CD4-positive, alpha-beta T cell (primary cell): Measurements from ENCODE around the gene CHRNG. TPM values are rescaled to one million over a fixed set of nuclear protein-coding genes. Genes with fewer than 3 reads are reported as not detected.

Experiments used
- ATAC-seq: fragments of 200-7000 bp; cut with Tn5 transposase; one replicate; pipeline ENCODE4 v1.10.0; 2022; ENCODE audit warnings: mild to moderate bottlenecking; ENCODE audit not compliant: poor library complexity
- CTCF ChIA-PET: fragments of 350-600 bp; sonication (Branson Sonifier 250); formaldehyde crosslinking; loops from one replicate; lab custom pipeline; 2021; ENCODE audit warnings: antibody characterized with exemption, inconsistent platforms; lab: Charles Lee
- POLR2A ChIA-PET: fragments of 350-600 bp; sonication (Branson Sonifier 250); formaldehyde crosslinking; loops from one replicate; lab custom pipeline; 2021; ENCODE audit warnings: antibody characterized with exemption, inconsistent platforms; lab: Charles Lee
- DNase-seq, 14 experiments: peaks; one replicate each; pipeline ENCODE4 v3.0.0-alpha.2; 2013 to 2020; ENCODE audit warnings: mixed read lengths in 2 of 14
- H3K27ac ChIP-seq, 2 donors: one replicate each; pipeline versions ENCODE4 v1.5.1 to v1.7.0; 2013; ENCODE audit warnings: low read length in 2 of 2, low read depth in 1 of 2, mild to moderate bottlenecking in 1 of 2
- H3K27me3 ChIP-seq, 2 experiments: 1 replicate in 1 of 2; 2 replicates in 1 of 2; pipeline versions ENCODE4 v1.6.1 to v1.7.0; 2013; ENCODE audit warnings: low read length in 2 of 2, control low read depth in 1 of 2, mild to moderate bottlenecking in 1 of 2, moderate library complexity in 1 of 2; ENCODE audit not compliant: insufficient read depth in 2 of 2, control insufficient read depth in 1 of 2
- H3K36me3 ChIP-seq: one replicate; pipeline ENCODE4 v1.6.1; 2013; ENCODE audit warnings: low read length, control low read depth; ENCODE audit not compliant: insufficient read depth
- H3K4me1 ChIP-seq: one replicate; pipeline ENCODE4 v1.6.1; 2013; ENCODE audit warnings: low read length, control low read depth; ENCODE audit not compliant: insufficient read depth
- H3K4me3 ChIP-seq: one replicate; pipeline ENCODE4 v1.5.1; 2013; ENCODE audit warnings: mild to moderate bottlenecking, low read length, moderate library complexity
- H3K9me3 ChIP-seq, 2 experiments: 1 replicate in 1 of 2; 2 replicates in 1 of 2; pipeline versions ENCODE4 v1.6.1 to v1.7.0; 2013; ENCODE audit warnings: low read length in 2 of 2, mild to moderate bottlenecking in 2 of 2, control low read depth in 1 of 2, moderate library complexity in 1 of 2; ENCODE audit not compliant: control insufficient read depth in 1 of 2, insufficient read depth in 1 of 2
- H3K27ac Mint-ChIP-seq: one replicate; pipeline ENCODE4 v1.8.0; 2020; ENCODE audit warnings: mixed read lengths
- H3K27me3 Mint-ChIP-seq: one replicate; pipeline ENCODE4 v1.8.0; 2021; ENCODE audit warnings: mixed read lengths
- H3K36me3 Mint-ChIP-seq: one replicate; pipeline ENCODE4 v1.8.0; 2021; ENCODE audit warnings: low read depth, mixed read lengths
- H3K4me1 Mint-ChIP-seq: one replicate; pipeline ENCODE4 v1.8.0; 2021; ENCODE audit warnings: low read depth, mixed read lengths
- H3K4me3 Mint-ChIP-seq: one replicate; pipeline ENCODE4 v1.8.0; 2020; ENCODE audit warnings: mild to moderate bottlenecking, mixed read lengths
- H3K9me3 Mint-ChIP-seq: one replicate; pipeline ENCODE4 v1.8.0; 2020; ENCODE audit warnings: mixed read lengths
- CTCF ChIP-seq: fragments of 200-600 bp; IDR thresholded peaks from one replicate; pipeline ENCODE4 v1.8.0; 2022; ENCODE audit warnings: antibody characterized with exemption, mild to moderate bottlenecking
- intact Hi-C, 2 experiments: fragments of 100-400 bp; cut with DNase I in 1 of 2; cut with micrococcal nuclease in 1 of 2; formaldehyde crosslinking; loops; one replicate each; pipeline versions ENCODE4 v1.15.1 to v1.9.0; 2023 to 2025; cut with DNase I, micrococcal nuclease
- total RNA-seq, 174 experiments: library from RNA in 2 of 174; stranded (reverse) in 2 of 174; gene quantifications; one replicate each; pipeline ENCODE4 v1.2.3 and lab custom pipeline; 2021 to 2026

The CHRNG gene
- total RNA-seq, 2 experiments from 2014 or later, result not detected

GRCh38 chr2:232592772-232593395 lies 53.4 kb downstream of the CHRNG start:
- Mint-ChIP-seq H3K27ac (no peak overlapping the region), H3K4me3 (no peak overlapping the region), H3K4me1 (no peaks in the 10 kb centered on the region), H3K9me3 (no peaks in the 10 kb centered on the region), H3K27me3 (no peaks in the 10 kb centered on the region), H3K36me3 (no peaks in the 10 kb centered on the region)
- no peak overlapping the region for H3K27ac ChIP-seq
- no peaks in the 10 kb centered on the region for H3K4me1 ChIP-seq
- H3K27me3 ChIP-seq, result no peaks in the 10 kb centered on the region
- no peak for DNase-seq
- H3K9me3 ChIP-seq, result no peaks in the 10 kb centered on the region
- ATAC-seq, result no peak
- H3K36me3 ChIP-seq, result no peaks in the 10 kb centered on the region
- intact Hi-C loops, result no loop called here
- CTCF ChIA-PET, result no interaction called here
- POLR2A ChIA-PET, result interaction anchor here (1.1 kb wide), 1 partner anchor 42 kb away, joined by 3 read pairs; no protein-coding TSS in a partner anchor
- TF ChIP-seq CTCF, result no peak
- H3K4me3 ChIP-seq, result no peak overlapping the region

GRCh38 chr2:232593982-232594381 lies 54.5 kb downstream of the CHRNG start:
- Histone ChIP-seq H3K4me3 (no peak overlapping the region), H3K27me3 (no peaks in the 10 kb centered on the region), H3K9me3 (no peaks in the 10 kb centered on the region), H3K4me1 (no peaks in the 10 kb centered on the region), H3K27ac (no peak overlapping the region), H3K36me3 (no peaks in the 10 kb centered on the region)
- no peak for TF ChIP-seq CTCF
- ChIA-PET CTCF (interaction anchor here (1.4 kb wide), 1 partner anchor 12 kb away, joined by 4 read pairs; no protein-coding TSS in a partner anchor), POLR2A (interaction anchor here (0.6 kb wide), 1 partner anchor 85 kb away, joined by 3 read pairs; no protein-coding TSS in a partner anchor)
- Mint-ChIP-seq H3K4me3 (no peak overlapping the region), H3K27ac (no peak overlapping the region), H3K27me3 (no peaks in the 10 kb centered on the region), H3K4me1 (no peaks in the 10 kb centered on the region), H3K36me3 (no peaks in the 10 kb centered on the region), H3K9me3 (no peaks in the 10 kb centered on the region)
- intact Hi-C loops, result no loop called here
- ATAC-seq, result no peak
- no peak for DNase-seq

Other genes with a start within 250 kb of the CHRNG start
- gene ALPP, start 160.9 kb upstream of the CHRNG start, total RNA-seq, result not detected
- not detected for gene ALPG, start 132.8 kb upstream of the CHRNG start, total RNA-seq
- gene ALPI, start 83.5 kb upstream of the CHRNG start, total RNA-seq, result not detected
- gene ECEL1, start 51.9 kb upstream of the CHRNG start, total RNA-seq, result not detected
- gene PRSS56, start 19.3 kb upstream of the CHRNG start, total RNA-seq, result not detected
- gene CHRND, start 13.5 kb upstream of the CHRNG start, total RNA-seq, result not detected
- 10 to 100 TPM; 22.1 to 22.2 TPM for gene TIGD1, start 10.9 kb downstream of the CHRNG start, total RNA-seq
- gene EIF4E2, start 11.0 kb downstream of the CHRNG start, total RNA-seq, result 10 to 100 TPM; 45.9 to 46.0 TPM
- not detected for gene EFHD1, start 93.9 kb downstream of the CHRNG start, total RNA-seq
- gene GIGYF2, start 157.6 kb downstream of the CHRNG start, total RNA-seq, result 10 to 100 TPM; 52.5 to 55.5 TPM
- gene KCNJ13, start 236.9 kb downstream of the CHRNG start, total RNA-seq, result not detected